OCI-LY3 (cell line): ENCODE measurements around the gene ZNF232.
"Not testable (repeated sequence)": the region's sequence is repeated elsewhere in the genome, so short reads cannot be mapped to it uniquely, and the experiment has no call there.

Experiments
- EZH2phosphoT487 ChIP-seq: fragments of 200-600 bp; shearing (Covaris generic); IDR thresholded peaks from 2 replicates; pipeline ENCODE4 v1.6.1; 2018; ENCODE audit warnings: antibody characterized with exemption, mixed run types, low read depth
- TF ChIP-seq, protein P1 (sequence below): fragments of 200-600, 300-600 bp; sonication (generic); IDR thresholded peaks from 2 replicates; pipeline ENCODE4 v1.5.1; 2014; ENCODE audit warnings: antibody characterized with exemption, low read length, low read depth

DNA sequence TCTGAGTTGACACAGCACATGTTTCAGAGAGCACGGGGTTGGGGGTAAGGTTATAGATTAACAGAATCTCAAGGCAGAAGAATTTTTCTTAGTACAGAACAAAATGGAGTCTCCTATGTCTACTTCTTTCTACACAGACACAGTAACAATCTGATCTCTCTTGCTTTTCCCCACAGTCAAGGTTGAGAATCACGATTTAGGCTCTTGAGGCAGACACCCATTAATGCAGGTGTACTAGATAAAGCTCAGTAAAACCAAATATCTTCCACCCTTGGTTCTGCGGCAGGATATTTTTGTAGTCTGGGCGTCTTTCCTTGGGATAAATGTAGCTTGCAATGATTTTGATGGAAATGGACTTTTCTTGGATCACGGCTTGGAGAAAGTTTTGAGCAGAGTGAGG, 36.2 kb downstream of the ZNF232 start:
- TF ChIP-seq, protein P1, sequence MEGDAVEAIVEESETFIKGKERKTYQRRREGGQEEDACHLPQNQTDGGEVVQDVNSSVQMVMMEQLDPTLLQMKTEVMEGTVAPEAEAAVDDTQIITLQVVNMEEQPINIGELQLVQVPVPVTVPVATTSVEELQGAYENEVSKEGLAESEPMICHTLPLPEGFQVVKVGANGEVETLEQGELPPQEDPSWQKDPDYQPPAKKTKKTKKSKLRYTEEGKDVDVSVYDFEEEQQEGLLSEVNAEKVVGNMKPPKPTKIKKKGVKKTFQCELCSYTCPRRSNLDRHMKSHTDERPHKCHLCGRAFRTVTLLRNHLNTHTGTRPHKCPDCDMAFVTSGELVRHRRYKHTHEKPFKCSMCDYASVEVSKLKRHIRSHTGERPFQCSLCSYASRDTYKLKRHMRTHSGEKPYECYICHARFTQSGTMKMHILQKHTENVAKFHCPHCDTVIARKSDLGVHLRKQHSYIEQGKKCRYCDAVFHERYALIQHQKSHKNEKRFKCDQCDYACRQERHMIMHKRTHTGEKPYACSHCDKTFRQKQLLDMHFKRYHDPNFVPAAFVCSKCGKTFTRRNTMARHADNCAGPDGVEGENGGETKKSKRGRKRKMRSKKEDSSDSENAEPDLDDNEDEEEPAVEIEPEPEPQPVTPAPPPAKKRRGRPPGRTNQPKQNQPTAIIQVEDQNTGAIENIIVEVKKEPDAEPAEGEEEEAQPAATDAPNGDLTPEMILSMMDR, result not testable (repeated sequence)
- TF ChIP-seq EZH2phosphoT487, result not testable (repeated sequence)
